ENCODE measurements around the gene TMEM250.

TMEM250 gene

GRCh38 chr9:136078024-136078423, 40.7 kb downstream of the TMEM250 start:
- no peak for DNase-seq (ENCODE audit: low read depth)
- TF ChIP-seq CTCF (IDR thresholded peaks at IDR 0.05; ENCODE audit: control insufficient read depth, insufficient read depth, low read depth, low read length, missing control alignments), result no peak
- no peak overlapping the region for H3K4me3 ChIP-seq (ENCODE audit: control insufficient read depth, low read depth, low read length)

- H3K4me3 ChIP-seq (ENCODE audit: control insufficient read depth, low read depth, low read length), result no peak overlapping the region
- no peak for DNase-seq (ENCODE audit: low read depth)
- no peak for TF ChIP-seq CTCF (IDR thresholded peaks at IDR 0.05; ENCODE audit: control insufficient read depth, insufficient read depth, low read depth, low read length, missing control alignments)
Measured at GRCh38 chr9:136077491-136077890, 41.2 kb downstream of the TMEM250 start.

- no peak overlapping the region for H3K4me3 ChIP-seq (ENCODE audit: control insufficient read depth, low read depth, low read length)
- no peak for DNase-seq (ENCODE audit: low read depth)
- TF ChIP-seq CTCF (IDR thresholded peaks at IDR 0.05; ENCODE audit: control insufficient read depth, insufficient read depth, low read depth, low read length, missing control alignments), result no peak
Measured at GRCh38 chr9:136075881-136076678, 42.6 kb downstream of the TMEM250 start.

- TF ChIP-seq CTCF (IDR thresholded peaks at IDR 0.05; ENCODE audit: control insufficient read depth, insufficient read depth, low read depth, low read length, missing control alignments), result no peak
- no peak overlapping the region for H3K4me3 ChIP-seq (ENCODE audit: control insufficient read depth, low read depth, low read length)
- no peak for DNase-seq (ENCODE audit: low read depth)
Measured at GRCh38 chr9:136075134-136075841, 43.4 kb downstream of the TMEM250 start.

GRCh38 chr9:136074706-136075105, 44.0 kb downstream of the TMEM250 start:
- DNase-seq (ENCODE audit: low read depth), result no peak
- TF ChIP-seq CTCF (IDR thresholded peaks at IDR 0.05; ENCODE audit: control insufficient read depth, insufficient read depth, low read depth, low read length, missing control alignments), result no peak
- H3K4me3 ChIP-seq (ENCODE audit: control insufficient read depth, low read depth, low read length), result no peak overlapping the region

Data from AG09309 (cell line).